ENCODE data around the gene ABCA6.

- TF ChIP-seq CTCF (conservative IDR thresholded peaks at IDR 0.05 in 1 of 2, IDR thresholded peaks at IDR 0.05 in 1 of 2; ENCODE audit: low read depth in 1 of 2, low read length in 2 of 2), result no peak
- TF ChIP-seq EZH2 (IDR thresholded peaks at IDR 0.05; ENCODE audit: low read length, missing control alignments), result no peak
These were observed 594 bp upstream of the ABCA6 start for GRCh38 chr17:69142175-69142802.
